GM21717 (cell line): ENCODE results near the gene RAP1GAP.

Experiments
- ATAC-seq: cut with Tn5 transposase; IDR thresholded peaks from one replicate; pipeline ENCODE4 v1.9.1; 2021; ENCODE audit warnings: mild to moderate bottlenecking, moderate library complexity; ENCODE audit not compliant: unreplicated experiment

RAP1GAP gene

DNA sequence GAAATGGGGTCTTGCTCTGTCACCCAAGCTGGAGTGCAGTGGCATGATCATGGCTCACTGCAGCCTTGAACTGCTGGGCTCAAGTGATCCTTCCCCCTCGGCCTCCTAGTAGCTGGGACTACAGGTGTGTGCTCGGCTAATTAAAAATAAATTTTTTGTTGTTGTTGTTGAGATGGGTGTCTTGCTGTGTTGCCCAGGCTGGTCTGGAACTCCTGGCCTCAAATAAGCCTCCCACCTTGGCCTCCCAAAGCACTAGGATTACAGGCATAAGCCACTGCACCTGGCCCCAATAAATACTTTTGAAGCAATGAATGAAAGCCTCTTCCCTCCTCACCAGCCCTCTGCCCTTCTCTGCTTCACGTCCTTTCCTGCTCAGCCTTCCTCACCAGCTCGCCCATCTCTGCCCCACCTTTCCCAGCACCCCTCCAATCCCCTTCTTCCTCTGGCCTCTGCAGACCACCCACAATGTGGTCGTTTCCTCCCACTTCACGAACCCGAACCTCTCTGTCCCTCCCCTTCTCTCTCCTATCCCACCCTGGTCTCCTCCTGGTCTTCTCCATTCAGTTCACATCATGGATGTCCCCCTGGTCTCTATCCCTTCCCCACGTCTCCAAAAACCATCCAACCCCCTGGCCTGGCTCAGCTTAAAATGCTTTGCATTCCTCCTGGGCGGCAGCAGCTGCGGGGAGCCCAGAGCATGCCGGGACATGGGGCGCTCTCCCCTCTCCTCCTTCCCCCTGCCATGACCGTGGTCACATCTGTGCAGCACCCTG is 38.4 kb downstream of the RAP1GAP start:
- ATAC-seq: no peak

DNA sequence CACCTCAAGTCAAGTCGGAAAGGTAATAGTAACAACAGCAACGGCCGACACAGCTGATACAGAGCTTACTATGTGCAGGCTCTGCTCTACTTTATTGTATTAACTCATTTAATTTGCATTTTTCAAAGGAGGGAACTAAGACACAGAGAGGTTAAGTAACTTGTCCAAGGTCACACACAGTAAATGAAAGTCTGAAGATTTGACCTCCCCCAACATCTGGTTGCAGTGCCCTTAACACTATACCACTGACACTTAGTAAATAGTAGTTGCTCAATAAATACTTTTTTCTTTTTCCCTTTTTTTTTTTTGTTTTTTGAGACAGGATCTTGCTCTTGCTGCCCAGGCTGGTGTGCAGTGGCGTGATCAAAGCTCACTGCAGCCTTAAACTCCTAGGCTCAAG is 39.2 kb downstream of the RAP1GAP start:
- no peak for ATAC-seq

DNA sequence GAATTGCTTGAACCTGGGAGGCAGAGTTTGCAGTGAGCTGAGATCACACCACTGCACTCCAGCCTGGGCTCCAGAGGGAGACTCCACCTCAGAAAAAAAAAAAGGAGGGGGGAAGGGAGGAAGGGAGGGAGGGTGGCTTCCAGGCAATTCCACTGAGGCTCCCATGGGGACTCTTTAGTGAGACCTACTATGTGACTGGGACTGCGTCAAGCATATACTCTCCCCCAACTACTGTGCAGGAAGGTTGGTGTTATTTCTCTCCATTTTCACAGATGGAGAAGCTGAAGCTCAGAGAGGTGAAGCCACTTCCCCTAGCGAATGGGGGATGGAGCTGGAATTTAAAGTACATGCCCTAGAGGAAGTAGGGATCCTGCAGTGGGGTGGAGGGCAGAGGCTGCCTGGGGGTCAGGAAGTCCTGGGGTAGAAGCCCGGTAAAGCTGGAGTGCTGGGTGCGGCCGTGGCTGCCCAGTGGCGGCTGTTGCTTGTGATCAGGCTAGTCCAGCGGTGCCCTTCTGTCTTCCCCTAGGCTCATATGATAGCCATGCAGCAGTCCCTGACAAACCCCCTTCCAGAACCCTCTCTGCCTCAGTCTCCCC is 40.3 kb downstream of the RAP1GAP start:
- no peak for ATAC-seq

DNA sequence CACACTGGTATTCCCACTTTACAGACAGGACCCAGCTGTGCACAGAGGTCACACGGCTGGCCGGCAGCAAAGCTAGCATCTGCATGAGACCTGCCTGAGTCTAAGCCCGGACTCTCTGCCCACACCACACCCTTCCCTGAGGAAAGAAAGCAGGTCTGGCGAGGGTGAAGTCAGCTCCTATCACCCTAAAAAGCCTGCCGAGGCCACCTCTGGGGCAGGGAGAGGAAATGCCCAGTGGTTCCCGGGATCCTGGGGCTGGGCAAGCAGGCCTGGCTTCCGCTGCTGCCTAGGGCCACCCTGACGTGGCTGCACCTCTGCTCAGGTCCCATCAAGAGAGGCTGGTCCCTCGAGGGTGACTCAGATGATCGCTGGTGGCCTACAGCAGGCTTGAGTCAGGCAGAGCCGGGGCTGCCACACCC is 42.2 kb downstream of the RAP1GAP start:
- ATAC-seq: no peak

DNA sequence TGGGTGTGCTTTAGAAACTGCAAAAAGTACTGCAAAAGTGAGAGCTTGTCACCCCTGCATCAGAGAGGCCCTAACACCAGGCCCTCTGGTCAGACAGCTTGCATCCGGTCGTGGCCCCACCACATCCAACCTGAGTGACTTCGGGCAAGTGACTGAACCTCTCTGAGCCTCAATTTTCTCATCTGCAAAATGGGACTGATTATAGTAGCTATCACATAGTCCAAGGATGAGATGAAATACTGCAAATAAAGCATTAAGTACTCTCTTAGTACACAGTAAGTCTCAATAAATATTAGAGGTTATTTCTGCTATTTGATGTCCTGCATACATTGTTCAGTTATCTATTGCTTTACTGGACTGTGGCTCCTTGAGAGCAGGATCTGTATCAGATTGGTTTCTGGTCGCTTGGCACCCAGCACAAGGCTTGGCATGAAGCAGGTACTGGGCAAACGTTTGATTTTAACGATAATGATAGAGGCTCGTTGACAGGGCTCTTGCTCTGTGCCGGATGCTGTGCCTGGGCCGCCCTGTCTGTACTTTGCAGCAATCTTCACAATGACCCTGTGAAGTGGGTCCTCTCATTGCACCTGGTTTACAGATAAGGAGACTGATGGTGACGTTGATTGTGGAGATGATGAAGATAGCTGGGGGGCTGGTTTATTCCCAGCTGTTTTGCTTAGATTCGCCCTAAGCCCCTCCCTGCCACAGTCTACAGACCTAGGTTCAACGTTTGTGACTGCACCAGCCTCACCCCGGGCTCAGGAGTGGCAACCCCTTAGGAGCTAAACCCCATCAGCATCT is 43.6 kb downstream of the RAP1GAP start:
- ATAC-seq: no peak

DNA sequence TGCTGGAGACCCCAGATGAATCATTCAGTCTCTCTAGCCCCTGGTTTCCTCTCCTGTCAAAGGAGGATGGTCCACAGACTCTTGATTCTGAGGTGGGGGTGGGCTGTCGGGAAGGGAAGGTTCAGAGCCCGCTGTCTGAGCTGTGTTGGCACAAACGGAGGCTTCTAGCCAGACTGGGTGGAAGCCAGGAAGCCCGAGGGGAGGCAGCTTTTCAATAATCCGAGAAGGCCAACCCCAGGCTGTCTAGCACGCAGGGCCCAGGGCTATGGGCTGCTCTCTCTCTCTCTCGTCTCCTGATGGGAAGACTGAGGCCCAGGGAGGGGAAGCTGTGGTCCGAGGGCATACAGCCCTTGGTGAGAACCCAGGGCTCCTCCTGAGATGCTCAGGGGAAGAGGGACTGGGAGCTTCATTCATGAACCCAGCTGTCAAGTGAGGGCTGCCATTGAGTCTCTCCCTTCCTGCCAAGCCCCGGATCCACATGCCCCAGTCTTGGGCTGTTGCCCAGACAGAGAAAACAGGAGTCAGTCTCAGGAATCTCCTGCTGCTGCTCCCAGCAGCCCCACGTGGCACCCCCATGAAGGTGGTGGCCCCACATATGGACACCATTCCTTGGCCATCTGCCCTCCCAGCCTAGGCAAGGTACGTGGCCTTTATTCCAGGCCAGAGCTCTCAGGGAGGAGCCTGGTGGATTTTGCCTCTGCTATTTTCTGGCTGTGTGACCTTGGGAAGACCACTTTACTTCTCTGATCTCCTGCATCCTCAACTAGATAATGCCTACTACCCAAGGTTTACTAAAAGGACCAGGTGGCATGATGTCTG is 44.4 kb downstream of the RAP1GAP start:
- no peak for ATAC-seq

DNA sequence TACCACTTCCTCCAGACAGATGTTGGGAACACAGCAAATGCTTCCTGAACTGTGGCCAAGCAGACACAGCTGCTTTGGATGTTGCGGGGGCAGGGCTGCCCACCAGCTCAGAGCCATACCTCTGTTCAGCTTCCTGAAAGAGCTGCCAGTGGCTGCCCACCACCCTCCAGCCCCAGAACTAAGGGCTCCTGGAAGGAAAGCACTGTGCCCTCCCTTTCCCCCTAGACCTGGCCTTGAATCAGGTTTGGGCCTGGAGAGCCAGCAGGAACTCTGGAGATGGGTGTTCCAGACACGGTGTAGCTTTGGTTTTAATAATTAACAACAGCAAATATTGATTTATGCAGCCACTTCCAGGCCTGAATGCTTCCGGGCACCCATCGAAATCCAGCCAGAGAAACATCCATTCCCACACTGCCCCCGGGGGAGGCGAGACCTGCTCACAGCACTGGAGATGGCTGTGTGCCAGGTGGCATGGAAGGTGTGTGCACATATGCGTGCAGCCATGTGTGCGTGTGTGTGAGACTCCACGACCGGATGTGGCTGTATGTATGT is 45.7 kb downstream of the RAP1GAP start:
- no peak for ATAC-seq

DNA sequence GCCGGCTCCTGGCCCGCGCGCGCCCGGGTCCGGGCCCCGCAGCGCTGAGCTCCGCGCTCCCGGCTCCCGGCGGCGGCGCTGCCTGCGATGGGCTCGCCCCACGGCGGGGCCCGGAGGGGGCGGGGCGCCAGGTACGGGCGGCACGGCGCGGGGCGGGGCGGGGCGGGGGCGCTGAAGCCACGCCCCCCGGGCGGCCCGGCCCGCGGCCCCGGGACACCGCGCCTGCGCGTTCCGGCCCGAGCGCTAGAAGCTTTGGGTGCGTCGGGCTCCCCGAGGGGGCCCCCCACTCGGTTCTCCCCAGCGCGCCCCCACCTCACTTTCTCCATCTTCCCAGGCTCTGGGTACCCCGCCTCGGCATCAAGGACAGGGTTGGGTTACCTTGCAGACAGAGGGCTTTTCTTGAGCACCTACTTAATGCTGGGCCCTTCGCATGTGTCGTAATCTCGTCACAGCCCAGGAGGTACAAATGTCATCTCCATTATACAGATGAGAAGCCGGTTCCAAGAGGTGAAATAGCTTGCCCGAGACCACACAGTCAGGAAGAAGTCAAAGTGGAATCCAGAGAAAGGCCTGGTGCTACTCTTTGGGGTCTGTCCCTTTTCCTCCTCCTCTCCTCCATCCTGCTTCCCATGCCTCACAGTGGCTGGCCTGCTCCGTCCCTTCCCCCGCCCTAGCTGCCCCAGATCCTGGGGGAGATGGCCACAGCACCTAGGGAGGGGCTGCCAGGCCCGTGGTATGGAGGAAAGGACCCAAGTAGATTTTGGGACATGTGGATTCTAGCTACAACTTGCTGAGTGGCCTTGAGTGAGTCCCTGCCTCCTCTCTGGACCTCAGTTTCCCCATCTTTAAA is 46.5 kb downstream of the RAP1GAP start:
- no peak for ATAC-seq

DNA sequence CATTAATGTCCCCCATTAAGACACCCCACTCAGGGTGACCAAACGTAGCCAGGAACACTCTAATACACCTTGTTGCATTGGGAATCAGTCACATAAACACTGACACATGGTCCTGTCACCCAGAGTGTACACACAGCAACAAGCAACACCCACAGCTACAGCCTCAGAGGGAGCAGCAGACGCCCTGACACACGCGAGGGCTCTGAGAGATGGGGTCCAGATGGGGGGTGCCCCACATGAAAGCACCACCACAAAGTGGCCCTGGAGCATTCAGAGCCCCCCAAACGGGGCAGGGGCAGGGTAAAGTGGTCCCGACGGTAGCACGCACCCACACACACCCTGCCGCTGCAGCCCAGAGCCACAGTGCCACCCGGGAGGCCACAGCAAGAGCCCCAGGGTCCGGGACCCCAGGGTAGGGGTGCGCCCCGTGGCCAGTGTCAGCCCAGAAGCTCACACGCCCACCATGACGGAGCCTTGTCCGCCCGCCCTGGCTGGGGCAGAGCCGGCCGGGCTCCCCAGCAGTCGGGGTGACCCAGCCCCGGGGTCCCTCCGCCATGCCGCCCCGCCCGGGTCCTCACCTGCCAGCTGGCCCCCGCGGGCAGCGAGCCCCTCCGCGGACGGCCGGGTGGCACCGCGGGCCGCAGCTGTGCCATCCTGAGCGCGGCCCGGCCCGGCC is 47.3 kb downstream of the RAP1GAP start:
- no peak for ATAC-seq

DNA sequence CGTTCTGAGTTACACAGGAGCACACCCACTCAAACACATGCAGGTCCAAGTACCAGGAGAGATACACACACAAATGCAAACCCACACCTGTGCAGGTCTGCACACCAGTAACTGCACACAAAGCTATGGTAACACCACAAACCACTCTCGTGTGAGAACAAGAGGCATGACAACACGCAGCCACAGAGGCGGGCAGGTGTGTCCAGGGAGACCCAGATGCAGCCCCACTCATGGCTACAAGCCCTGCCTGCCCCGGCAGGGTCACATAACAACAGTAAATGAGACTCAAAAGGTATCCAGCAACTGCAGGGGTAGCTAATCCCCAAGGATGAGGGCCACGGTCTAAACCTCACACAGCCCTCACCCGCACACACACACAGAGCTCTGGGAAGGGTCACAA is 48.1 kb downstream of the RAP1GAP start:
- ATAC-seq: no peak

DNA sequence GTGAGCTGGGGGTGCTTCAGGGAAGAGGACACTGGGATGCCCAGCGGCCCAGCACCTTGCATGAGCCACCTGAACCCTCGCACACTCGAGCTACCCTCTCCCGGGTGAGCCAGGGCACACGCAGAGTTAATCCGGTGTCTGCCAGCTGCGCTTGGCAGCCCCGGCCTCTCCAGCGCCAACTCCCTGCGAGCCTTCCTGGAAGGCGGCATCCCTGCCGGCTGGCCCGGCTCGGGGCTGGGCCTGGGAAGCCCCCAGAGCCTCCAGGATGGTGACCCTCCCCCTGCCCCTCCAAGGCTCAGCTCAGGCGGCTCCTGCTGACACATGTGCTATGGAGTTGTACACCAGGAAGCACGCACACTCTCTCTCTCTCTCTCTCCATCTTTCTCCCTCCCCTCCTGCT is 48.7 kb downstream of the RAP1GAP start:
- ATAC-seq: no peak

DNA sequence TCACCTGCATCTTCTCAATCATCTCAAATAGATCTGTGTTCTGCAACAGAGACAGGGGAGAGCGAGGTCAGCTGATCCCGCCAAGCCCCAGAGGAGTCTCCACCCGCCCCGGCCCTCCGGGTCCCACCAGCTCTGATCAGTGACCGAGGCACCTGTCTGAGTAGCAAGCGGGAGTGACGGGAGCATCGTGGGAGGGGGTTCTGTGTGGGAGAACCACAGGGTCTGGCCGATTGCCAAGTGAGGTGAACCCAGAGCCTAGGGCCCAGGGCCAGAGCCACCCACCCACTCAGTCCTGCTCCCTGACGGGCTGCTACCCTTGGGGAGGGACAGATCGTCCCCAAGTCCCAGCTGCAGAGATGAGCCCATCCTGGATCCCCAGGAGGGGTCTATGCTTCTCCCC is 49.1 kb downstream of the RAP1GAP start:
- ATAC-seq: no peak

DNA sequence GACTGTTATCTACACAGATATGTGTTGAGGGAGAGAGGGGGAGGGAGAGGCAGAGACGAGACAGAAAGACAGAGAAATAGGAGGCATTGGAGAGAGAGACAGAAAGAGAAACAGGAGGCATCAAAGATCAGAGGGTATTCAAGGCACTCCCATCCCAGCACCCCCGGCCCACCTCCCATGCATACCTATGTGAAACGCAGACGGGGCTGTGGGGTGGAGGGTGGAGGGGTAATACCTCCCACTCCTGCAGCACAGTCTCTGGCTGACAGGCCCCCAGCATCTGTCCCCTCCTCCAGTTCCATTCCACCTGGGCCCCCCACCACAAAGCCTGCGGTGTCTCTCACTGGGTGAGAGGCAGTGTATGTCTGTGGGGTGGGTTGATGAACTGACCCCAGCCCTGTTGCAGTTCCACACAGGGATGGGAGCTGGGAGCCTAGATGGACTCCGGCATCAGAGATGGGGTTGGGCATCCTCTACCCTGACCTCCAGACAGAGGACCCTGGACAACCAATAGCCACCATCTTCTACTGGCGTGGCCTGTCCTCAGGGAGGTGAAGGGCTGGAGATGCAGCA is 49.7 kb downstream of the RAP1GAP start:
- no peak for ATAC-seq

DNA sequence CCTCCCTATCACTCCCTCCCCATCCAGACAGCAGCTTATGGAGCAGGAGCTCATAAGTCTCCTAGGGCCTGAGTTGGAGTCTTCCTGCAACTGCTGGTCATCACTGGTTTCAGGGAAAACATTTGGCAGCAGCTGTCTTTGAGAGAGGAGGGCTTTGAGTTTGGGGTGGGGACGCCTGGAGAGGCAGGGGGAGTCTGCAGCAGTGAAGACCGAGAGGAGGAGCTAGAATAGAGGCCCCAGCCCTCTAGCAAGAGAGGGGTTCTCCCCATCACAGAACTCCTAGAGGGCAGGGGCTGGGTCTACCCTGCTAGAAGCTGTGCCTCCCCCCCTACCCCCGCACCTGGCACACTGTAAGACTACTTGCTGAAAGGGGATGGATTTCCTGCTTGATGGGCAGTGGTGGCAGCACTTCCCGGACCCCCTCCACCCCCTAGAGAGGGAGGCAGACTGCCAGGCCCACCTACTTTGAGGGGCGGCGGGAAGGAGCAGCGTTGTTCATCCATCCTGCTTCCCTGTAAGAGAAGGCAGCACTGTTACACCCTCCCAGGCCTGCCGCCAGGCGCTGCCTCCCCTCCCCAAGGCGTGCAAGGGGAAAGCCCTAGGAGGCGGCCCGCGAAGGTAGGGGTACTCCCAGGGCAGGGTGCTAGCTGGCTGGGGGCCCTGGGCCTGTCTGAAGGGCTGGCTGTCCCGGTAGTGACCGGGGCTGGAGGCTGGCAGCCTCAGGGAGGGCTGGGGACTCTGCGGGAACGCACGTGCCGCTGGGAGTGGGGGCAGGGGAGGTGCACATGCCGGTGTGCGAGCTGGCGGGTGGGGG is 50.4 kb downstream of the RAP1GAP start:
- no peak for ATAC-seq

DNA sequence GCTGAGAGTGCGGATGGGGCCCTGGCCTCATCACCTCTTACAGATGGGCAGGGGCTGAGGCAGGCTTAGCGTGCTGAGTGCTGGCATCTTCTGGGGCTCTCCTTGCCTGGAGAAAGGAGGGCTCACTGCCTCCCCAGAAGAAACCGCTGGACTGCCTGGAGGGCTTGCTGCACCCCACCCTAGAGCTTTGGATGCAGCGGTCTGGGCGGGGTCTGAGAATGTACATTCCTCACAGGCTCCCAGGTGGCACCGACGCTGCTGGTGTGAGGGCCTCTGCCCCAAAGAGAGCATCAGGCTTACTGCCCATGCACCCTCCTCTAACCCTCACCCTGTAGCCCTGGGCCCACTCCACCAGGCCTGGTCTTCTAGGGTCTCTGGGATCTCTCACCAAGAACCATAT is 51.1 kb downstream of the RAP1GAP start:
- no peak for ATAC-seq

DNA sequence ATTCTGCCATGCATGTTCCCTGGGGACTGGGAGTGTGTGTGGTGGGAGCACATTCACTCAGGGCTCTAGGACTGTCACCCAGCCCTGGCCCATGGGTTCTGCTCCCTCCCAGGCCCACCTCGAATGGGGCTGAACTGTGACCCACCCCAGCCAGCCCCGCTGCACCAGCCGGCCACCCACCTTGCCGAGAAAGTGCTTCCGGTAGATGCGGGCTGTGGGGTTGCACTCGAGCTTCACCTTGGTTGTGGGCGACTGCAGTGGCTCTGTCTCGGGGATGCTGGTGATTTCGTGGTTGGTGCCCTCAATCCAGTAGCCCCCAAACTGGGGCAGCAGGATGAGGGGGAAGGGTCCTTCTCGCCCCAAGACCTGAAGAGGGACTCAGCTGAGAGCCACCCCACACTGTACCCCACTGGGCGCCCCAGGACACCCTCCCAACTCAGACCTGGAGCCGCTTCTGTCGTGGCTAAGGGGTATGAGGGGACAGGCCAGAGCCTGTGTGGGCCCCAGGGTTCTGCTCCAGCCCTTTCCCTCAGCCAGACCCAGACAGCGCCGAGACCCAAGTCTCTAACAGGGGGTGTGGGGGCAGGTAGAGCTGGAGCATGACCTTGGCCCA is 51.9 kb downstream of the RAP1GAP start:
- no peak for ATAC-seq

DNA sequence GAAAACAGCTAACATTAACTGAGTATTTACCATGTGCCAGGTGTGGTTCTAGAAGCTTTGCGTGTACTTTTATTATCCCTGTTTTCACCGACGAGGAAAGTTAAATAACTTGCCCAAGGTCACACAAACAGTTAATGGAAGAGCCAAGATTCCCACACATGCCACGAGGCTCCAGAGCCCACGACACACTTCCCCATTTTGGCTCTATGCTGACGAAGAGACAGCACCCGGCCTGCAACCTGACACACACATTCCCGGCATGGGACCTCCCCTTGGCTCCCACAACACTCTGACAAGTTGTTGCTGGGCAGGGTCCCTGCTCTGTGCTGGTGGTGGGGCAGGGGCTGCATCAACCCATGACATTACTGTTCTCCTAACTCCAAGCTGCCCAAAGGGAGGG is 52.8 kb downstream of the RAP1GAP start:
- ATAC-seq: no peak
